DOHH2 (cell line): ENCODE data around the gene KAT8.
"Not testable (repeated sequence)": the region's sequence is repeated elsewhere in the genome, so short reads cannot be mapped to it uniquely, and the experiment has no call there.

ENCODE experiments used
- H3F3A ChIP-seq: fragments of 200-600 bp; sonication (generic), shearing (Covaris generic); 2 replicates; pipeline ENCODE4 v1.6.0; 2016; ENCODE audit warnings: antibody characterized with exemption, mild to moderate bottlenecking; ENCODE audit not compliant: control insufficient read depth, insufficient read depth
- H3K27ac ChIP-seq: fragments of 200-600 bp; sonication (generic); 2 replicates; pipeline ENCODE4 v1.5.1; 2014; ENCODE audit warnings: low read depth, mild to moderate bottlenecking, low read length, moderate library complexity
- H3K27me3 ChIP-seq: fragments of 200-600 bp; sonication (generic); 2 replicates; pipeline ENCODE4 v1.6.1; 2014; ENCODE audit warnings: mild to moderate bottlenecking, low read length, mixed read lengths; ENCODE audit not compliant: control insufficient read depth
- H3K36me3 ChIP-seq: fragments of 200-600 bp; sonication (generic); 2 replicates; pipeline ENCODE4 v1.6.1; 2014; ENCODE audit warnings: mild to moderate bottlenecking, low read length, moderate library complexity, mixed read lengths; ENCODE audit not compliant: control insufficient read depth
- H3K4me1 ChIP-seq: fragments of 200-600 bp; sonication (generic); 2 replicates; pipeline ENCODE4 v1.6.1; 2014; ENCODE audit warnings: mild to moderate bottlenecking, low read length, mixed read lengths; ENCODE audit not compliant: control insufficient read depth
- H3K4me2 ChIP-seq: fragments of 200-600 bp; sonication (generic); 2 replicates; pipeline ENCODE4 v1.6.0; 2014; ENCODE audit warnings: mild to moderate bottlenecking, low read length, moderate library complexity
- H3K4me3 ChIP-seq: fragments of 200-600 bp; sonication (generic); 2 replicates; pipeline ENCODE4 v1.5.1; 2014; ENCODE audit warnings: mild to moderate bottlenecking, low read length, mixed read lengths
- H3K79me2 ChIP-seq: fragments of 200-600 bp; sonication (generic); 2 replicates; pipeline ENCODE4 v1.6.1; 2014; ENCODE audit warnings: mild to moderate bottlenecking, low read length, mixed read lengths; ENCODE audit not compliant: control insufficient read depth
- H3K9me2 ChIP-seq: fragments of 200-600 bp; sonication (generic); replicated peaks from 2 replicates; pipeline ENCODE4 v1.6.1; 2014; ENCODE audit warnings: mild to moderate bottlenecking, low read length, mixed read lengths; ENCODE audit not compliant: control insufficient read depth
- H3K9me3 ChIP-seq: fragments of 200-600 bp; sonication (generic); 2 replicates; pipeline ENCODE4 v1.6.1; 2014; ENCODE audit warnings: antibody characterized with exemption, low read length, mixed read lengths; ENCODE audit not compliant: control insufficient read depth, insufficient read depth
- H4K20me1 ChIP-seq: fragments of 200-600 bp; sonication (generic); 2 replicates; pipeline ENCODE4 v1.6.0; 2014; ENCODE audit warnings: low read depth, mild to moderate bottlenecking, antibody characterized with exemption, low read length, moderate library complexity; ENCODE audit not compliant: control insufficient read depth, insufficient read depth
- CTCF ChIP-seq: fragments of 200-600 bp; sonication (generic); IDR thresholded peaks from one replicate; pipeline ENCODE4 v1.5.1; 2014; ENCODE audit warnings: antibody characterized with exemption, mild to moderate bottlenecking, low read depth, low read length; ENCODE audit not compliant: poor library complexity, severe bottlenecking
- EZH2phosphoT487 ChIP-seq: fragments of 200-600 bp; sonication (generic); IDR thresholded peaks from 2 replicates; pipeline ENCODE4 v1.6.1; 2017; ENCODE audit warnings: borderline replicate concordance, mild to moderate bottlenecking, antibody characterized with exemption, low read length, moderate library complexity, mixed read lengths

The KAT8 gene

DNA sequence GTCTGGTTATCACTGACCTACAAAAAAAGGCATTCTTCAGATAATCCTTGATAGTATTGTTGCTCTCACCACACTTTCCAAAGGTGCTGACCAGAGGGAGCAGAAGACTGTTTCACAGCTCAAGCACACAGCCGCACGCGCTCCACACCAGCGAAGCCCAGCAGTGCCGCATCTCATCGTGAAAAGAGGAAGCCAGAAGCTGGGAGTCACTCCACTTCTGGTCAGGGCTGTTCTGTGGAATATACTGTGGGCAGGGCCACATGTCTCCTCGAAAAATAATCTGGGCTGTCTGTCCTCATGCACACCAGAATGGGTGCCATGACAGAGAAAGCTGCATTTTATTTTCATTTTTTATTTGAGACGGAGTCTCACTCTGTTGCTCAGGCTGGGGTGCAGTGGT, 39.7 kb downstream of the KAT8 start:
- no peak for TF ChIP-seq EZH2phosphoT487
- TF ChIP-seq CTCF, result no peak
- Histone ChIP-seq H3K9me3 (no peaks in the 10 kb centered on the region), H3K4me3 (no peak overlapping the region), H3K27ac (no peak overlapping the region), H3K4me2 (no peak overlapping the region), H4K20me1 (no peaks in the 10 kb centered on the region), H3K36me3 (no peaks in the 10 kb centered on the region), H3F3A (no peaks in the 10 kb centered on the region), H3K27me3 (peaks cover 10% of the 10 kb centered on the region), H3K4me1 (no peaks in the 10 kb centered on the region), H3K79me2 (no peaks in the 10 kb centered on the region), H3K9me2 (no peaks in the 10 kb centered on the region)

DNA sequence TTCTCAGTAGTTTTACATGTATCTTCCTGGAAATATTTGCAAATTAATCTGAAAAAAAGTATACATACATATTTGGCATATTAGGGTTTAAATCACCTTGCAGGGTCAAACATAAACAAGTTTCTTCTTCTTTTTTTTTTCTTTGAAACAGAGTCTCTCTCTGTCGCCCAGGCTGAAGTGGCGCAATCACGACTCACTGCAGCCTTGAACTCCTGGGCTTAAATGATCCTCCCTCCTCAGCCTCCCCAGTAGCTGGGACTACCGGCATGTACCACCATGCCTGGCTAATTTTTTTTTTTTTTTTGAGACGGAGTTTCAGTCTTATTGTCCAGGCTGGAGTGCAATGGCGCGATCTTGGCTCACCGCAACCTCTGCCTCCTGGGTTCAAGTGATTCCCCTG, 49.9 kb downstream of the KAT8 start:
- TF ChIP-seq CTCF (no peak), EZH2phosphoT487 (no peak)
- H3K9me2 ChIP-seq, result no peaks in the 10 kb centered on the region

GRCh38 chr16:31168848-31169247, 51.4 kb downstream of the KAT8 start:
- H3K27me3 ChIP-seq, result no peaks in the 10 kb centered on the region
- no peak overlapping the region for H3K4me2 ChIP-seq

More for the DNA sequence above, 49.9 kb downstream of the KAT8 start:
- H4K20me1 ChIP-seq, result no peaks in the 10 kb centered on the region
- no peaks in the 10 kb centered on the region for H3K36me3 ChIP-seq
- H3K4me2 ChIP-seq, result no peak overlapping the region
- H3K27me3 ChIP-seq, result no peaks in the 10 kb centered on the region
- H3K79me2 ChIP-seq, result no peaks in the 10 kb centered on the region
- H3K27ac ChIP-seq, result no peak overlapping the region
- no peak overlapping the region for H3K4me3 ChIP-seq
- H3K9me3 ChIP-seq, result no peaks in the 10 kb centered on the region
- H3F3A ChIP-seq, result no peaks in the 10 kb centered on the region
- H3K4me1 ChIP-seq, result no peaks in the 10 kb centered on the region

DNA sequence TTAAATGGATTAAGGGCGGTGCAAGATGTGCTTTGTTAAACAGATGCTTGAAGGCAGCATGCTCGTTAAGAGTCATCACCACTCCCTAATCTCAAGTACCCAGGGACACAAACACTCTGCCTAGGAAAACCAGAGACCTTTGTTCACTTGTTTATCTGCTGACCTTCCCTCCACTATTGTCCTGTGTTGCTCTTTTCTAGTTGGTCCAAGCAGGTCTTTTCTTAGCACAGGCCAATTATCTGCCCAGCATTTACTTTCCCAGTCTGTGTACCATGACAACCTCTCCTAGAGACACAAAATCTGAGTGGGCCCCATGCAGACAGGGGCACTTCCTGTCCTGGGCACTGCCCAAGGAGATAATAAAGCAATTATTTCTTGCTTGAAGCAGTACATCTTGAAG, 52.6 kb downstream of the KAT8 start:
- not testable (repeated sequence) for H3K4me2 ChIP-seq, H3K36me3 ChIP-seq, H3K4me3 ChIP-seq, H4K20me1 ChIP-seq, H3K4me1 ChIP-seq, H3K9me3 ChIP-seq, H3F3A ChIP-seq, H3K79me2 ChIP-seq, H3K9me2 ChIP-seq, H3K27me3 ChIP-seq, H3K27ac ChIP-seq

More at GRCh38 chr16:31168848-31169247, 51.4 kb downstream of the KAT8 start:
- Histone ChIP-seq H3K4me1 (no peaks in the 10 kb centered on the region), H3K27ac (no peak overlapping the region), H3K36me3 (no peaks in the 10 kb centered on the region), H3K9me3 (no peaks in the 10 kb centered on the region), H3K9me2 (no peaks in the 10 kb centered on the region), H3K79me2 (no peaks in the 10 kb centered on the region), H3F3A (no peaks in the 10 kb centered on the region), H3K4me3 (no peak overlapping the region), H4K20me1 (no peaks in the 10 kb centered on the region)
- TF ChIP-seq CTCF (no peak), EZH2phosphoT487 (no peak)
